ENCODE data around the gene TBCD.

Gene TBCD

GRCh38 chr17:82938873-82939620 is 187.2 kb downstream of the TBCD start:
- Histone ChIP-seq H3K9me2 (replicated peaks; ENCODE audit: insufficient read depth, low read length) (no peaks in the 10 kb centered on the region), H3K4me2 (ENCODE audit: low read depth, low read length, poor library complexity, severe bottlenecking) (no peak overlapping the region), H3K27ac (ENCODE audit: low read depth, low read length) (no peak overlapping the region), H3K9me3 (ENCODE audit: insufficient read depth, low read length) (peaks cover under 1% of the 10 kb centered on the region; the same call in 1 of the 2 replicates), H3K9ac (ENCODE audit: low read length) (no peak overlapping the region), H3K79me2 (ENCODE audit: insufficient read depth, low read length) (no peaks in the 10 kb centered on the region), H3F3A (ENCODE audit: insufficient read depth) (no peaks in the 10 kb centered on the region), H4K20me1 (ENCODE audit: low read depth, low read length) (no peaks in the 10 kb centered on the region), H3K27me3 (ENCODE audit: low read length) (no peaks in the 10 kb centered on the region), H3K36me3 (ENCODE audit: low read length) (peaks cover 5% of the 10 kb centered on the region; the same call in 1 of the 2 replicates), H3K4me3 (ENCODE audit: insufficient read depth, low read length, poor library complexity, severe bottlenecking) (no peak overlapping the region), H2AFZ (ENCODE audit: low read depth, low read length, severe bottlenecking) (no peak overlapping the region)
- TF ChIP-seq EZH2phosphoT487 (conservative IDR thresholded peaks at IDR 0.05; ENCODE audit: low read length) (no peak), CTCF (IDR thresholded peaks at IDR 0.05; ENCODE audit: insufficient read depth, low read length, poor library complexity, severe bottlenecking) (no peak)

- H3K27me3 ChIP-seq (ENCODE audit: low read length), result no peaks in the 10 kb centered on the region
- H3K4me2 ChIP-seq (ENCODE audit: low read depth, low read length, poor library complexity, severe bottlenecking), result no peak overlapping the region
- peaks cover 7% of the 10 kb centered on the region for H3K36me3 ChIP-seq (ENCODE audit: low read length)
- no peaks in the 10 kb centered on the region for H3K9me2 ChIP-seq (replicated peaks; ENCODE audit: insufficient read depth, low read length)
- no peaks in the 10 kb centered on the region for H3K79me2 ChIP-seq (ENCODE audit: insufficient read depth, low read length)
- no peaks in the 10 kb centered on the region for H3F3A ChIP-seq (ENCODE audit: insufficient read depth)
- H3K9me3 ChIP-seq (ENCODE audit: insufficient read depth, low read length), result peaks cover 6% of the 10 kb centered on the region; the same call in 1 of the 2 replicates
- no peaks in the 10 kb centered on the region for H4K20me1 ChIP-seq (ENCODE audit: low read depth, low read length)
- H3K9ac ChIP-seq (ENCODE audit: low read length), result no peak overlapping the region
- no peak for TF ChIP-seq EZH2phosphoT487 (conservative IDR thresholded peaks at IDR 0.05; ENCODE audit: low read length)
- TF ChIP-seq CTCF (IDR thresholded peaks at IDR 0.05; ENCODE audit: insufficient read depth, low read length, poor library complexity, severe bottlenecking), result no peak
- H3K27ac ChIP-seq (ENCODE audit: low read depth, low read length), result no peak overlapping the region
- H2AFZ ChIP-seq (ENCODE audit: low read depth, low read length, severe bottlenecking), result no peak overlapping the region
- no peak overlapping the region for H3K4me3 ChIP-seq (ENCODE audit: insufficient read depth, low read length, poor library complexity, severe bottlenecking)
These were observed 187.8 kb downstream of the TBCD start for GRCh38 chr17:82939621-82940135.

GRCh38 chr17:82940226-82941020 is 188.6 kb downstream of the TBCD start:
- Histone ChIP-seq H4K20me1 (ENCODE audit: low read depth, low read length) (no peaks in the 10 kb centered on the region), H3K27me3 (ENCODE audit: low read length) (no peaks in the 10 kb centered on the region), H3K9me3 (ENCODE audit: insufficient read depth, low read length) (peaks cover 14% of the 10 kb centered on the region), H3K36me3 (ENCODE audit: low read length) (peaks cover 14% of the 10 kb centered on the region), H3F3A (ENCODE audit: insufficient read depth) (no peaks in the 10 kb centered on the region), H3K27ac (ENCODE audit: low read depth, low read length) (no peak overlapping the region), H2AFZ (ENCODE audit: low read depth, low read length, severe bottlenecking) (no peak overlapping the region), H3K79me2 (ENCODE audit: insufficient read depth, low read length) (no peaks in the 10 kb centered on the region), H3K4me3 (ENCODE audit: insufficient read depth, low read length, poor library complexity, severe bottlenecking) (no peak overlapping the region), H3K9me2 (replicated peaks; ENCODE audit: insufficient read depth, low read length) (no peaks in the 10 kb centered on the region), H3K9ac (ENCODE audit: low read length) (no peak overlapping the region), H3K4me2 (ENCODE audit: low read depth, low read length, poor library complexity, severe bottlenecking) (no peak overlapping the region)
- TF ChIP-seq EZH2phosphoT487 (conservative IDR thresholded peaks at IDR 0.05; ENCODE audit: low read length), result no peak
- no peak for TF ChIP-seq CTCF (IDR thresholded peaks at IDR 0.05; ENCODE audit: insufficient read depth, low read length, poor library complexity, severe bottlenecking)
